ENCODE results near the gene MALL.
A peak's percentile ranks its signal among the peaks of the same experiment; 100 is the strongest.
"Not testable (repeated sequence)": the region's sequence is repeated elsewhere in the genome, so short reads cannot be mapped to it uniquely, and the experiment has no call there.

MALL gene

GRCh38 chr2:110121052-110121334, 5.4 kb upstream of the MALL start:
- no peak overlapping the region for H3K4me3 ChIP-seq (ENCODE audit: low read depth, low read length)

DNA sequence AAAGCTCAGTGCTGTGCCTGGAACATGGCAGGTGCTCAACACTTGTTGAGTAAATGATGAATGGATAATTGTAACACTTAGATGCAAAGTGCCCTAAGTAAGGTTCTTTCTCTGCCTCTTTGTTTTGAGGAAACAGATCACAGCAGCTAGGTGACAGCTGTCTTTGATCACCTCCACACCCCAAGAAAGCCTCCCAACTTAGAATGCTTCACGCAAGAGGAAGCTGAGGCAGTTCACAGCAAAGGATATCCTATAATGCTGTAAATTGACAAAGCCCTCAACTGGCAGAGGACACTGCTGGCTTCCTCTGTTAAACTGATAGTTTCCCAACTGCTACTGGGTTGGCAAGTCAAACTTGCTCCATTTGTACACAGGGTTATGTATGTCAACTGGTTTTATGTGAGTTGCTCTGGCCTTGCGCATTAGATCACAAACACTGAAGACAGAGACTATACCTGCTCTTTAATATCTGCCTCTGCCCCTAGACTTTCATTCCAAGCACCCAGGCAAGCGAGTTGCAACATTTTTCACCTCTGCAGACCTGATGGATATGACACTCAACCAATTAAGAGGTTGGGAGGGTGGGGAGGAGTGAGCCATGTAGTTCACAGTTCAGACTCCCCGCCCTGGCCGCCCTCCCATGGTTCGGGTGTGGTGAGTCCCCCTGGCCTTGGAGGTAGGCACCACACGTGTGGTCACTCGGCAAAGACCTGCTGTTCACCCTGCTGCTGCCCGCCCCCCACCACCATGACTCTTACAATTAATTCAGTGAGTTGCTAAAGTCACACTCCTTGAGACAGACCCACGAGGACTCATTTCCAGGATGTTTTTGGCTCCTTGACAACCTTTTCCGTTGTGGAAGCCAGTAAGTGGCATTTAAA, 4.8 kb upstream of the MALL start:
- H3K4me3 ChIP-seq (ENCODE audit: low read depth, low read length) = no peak overlapping the region

DNA sequence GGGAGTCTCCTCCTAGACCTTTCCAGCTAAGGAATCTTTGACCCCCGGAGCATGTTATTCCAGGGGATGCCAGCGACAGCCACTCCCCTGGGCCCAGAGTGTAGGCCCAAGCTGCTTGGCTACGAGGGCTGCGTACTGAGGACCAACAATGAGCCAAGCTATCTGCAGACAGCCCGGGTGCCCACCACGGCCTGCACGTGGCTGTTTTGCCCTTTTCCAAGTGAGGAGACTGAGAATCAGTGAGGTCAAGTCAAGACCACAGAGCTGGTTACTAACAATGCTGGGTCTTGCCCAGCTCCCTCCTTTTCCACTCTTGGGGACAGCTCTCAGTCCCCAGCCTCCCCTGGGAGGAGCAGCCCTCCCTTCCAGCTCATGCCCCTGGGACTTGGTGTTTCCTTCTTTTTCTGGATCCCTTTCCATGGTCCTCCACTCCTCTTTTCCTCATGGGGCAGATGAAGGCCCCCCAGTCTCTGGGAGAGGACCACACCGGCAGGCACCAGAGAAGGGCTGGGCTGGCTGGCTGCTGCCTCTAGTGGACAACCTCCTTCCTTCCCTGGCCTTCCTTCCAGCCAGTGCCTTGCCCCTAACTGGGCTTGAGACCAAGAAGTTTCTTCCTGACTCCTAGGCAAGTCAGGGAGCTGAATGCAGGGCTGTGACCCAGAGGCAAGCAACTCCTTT, 550 bp upstream of the MALL start:
- peak overlapping the region; percentile 37 for H3K4me3 ChIP-seq (ENCODE audit: low read depth, low read length)

GRCh38 chr2:110114831-110115255, 779 bp downstream of the MALL start:
- no peak overlapping the region for H3K4me3 ChIP-seq (ENCODE audit: low read depth, low read length)

GRCh38 chr2:110113961-110114591, 1.5 kb downstream of the MALL start:
- H3K4me3 ChIP-seq (ENCODE audit: low read depth, low read length) = no peak overlapping the region

GRCh38 chr2:110108291-110108690, 7.3 kb downstream of the MALL start:
- H3K4me3 ChIP-seq (ENCODE audit: low read depth, low read length) = not testable (repeated sequence)

DNA sequence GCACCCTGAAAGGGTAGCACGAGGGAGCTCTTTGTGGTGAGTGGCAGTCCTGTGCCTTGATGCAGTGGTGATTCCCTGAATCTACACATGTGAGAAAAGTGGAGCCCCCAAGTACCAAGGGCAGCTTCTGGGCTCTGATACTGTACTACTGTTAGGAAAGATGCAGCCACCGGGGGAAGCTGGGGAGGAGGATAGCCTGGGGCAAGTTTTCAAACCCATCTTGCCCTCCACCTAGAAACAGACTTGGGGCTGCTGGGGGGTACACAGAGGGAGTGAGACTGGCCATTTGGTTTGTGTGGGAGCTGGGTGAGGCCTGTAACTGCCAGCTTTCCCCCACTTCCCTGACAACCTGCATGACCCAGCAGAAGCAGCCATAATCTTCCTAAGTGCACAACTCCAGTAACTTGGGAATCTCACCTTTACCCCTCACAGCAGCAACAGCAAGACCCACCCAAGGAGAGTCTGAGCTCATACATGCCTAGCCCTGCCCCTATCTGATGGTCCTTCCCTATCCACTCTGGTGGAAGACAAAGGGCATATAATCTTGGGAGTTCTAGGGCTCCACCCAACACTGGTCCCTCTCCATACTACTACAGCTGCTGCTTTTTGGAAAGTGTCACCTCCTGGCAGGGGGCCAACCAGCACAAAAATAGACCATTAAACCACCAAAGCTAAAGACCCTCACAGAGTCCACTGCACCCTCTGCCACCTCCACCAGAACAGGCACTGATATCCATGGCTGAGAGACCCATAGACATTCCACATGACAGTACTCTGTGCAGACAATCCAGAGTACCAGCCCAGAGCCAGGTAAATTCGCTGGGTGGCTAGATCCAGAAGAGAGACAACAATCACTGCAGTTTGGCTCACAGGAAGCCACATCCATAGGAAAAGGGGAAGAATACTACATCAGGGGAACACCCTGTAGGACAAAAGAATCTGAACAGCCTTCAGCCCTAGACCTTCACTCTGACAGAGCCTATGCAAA, 8.2 kb downstream of the MALL start:
- H3K4me3 ChIP-seq (ENCODE audit: low read depth, low read length) = no peak overlapping the region

DNA sequence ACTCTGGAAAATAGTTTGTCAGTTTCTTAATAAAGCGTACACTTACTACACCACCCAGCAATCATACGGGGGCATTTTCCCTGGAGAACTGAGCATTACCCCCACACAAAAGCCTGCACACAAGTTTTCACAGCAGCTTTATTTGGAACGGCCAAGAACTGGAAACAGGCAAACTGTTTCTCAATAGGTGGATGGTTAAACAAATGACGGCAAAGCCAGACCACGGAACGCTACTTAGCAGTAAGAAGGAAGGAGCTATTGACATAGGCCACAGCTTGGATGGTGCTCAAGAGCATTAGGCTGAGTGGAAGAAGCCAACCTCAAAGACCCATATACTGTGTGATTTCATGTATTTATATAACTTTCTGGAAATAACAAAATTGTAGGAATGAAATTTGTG, 9.0 kb downstream of the MALL start:
- no peak overlapping the region for H3K4me3 ChIP-seq (ENCODE audit: low read depth, low read length)

DNA sequence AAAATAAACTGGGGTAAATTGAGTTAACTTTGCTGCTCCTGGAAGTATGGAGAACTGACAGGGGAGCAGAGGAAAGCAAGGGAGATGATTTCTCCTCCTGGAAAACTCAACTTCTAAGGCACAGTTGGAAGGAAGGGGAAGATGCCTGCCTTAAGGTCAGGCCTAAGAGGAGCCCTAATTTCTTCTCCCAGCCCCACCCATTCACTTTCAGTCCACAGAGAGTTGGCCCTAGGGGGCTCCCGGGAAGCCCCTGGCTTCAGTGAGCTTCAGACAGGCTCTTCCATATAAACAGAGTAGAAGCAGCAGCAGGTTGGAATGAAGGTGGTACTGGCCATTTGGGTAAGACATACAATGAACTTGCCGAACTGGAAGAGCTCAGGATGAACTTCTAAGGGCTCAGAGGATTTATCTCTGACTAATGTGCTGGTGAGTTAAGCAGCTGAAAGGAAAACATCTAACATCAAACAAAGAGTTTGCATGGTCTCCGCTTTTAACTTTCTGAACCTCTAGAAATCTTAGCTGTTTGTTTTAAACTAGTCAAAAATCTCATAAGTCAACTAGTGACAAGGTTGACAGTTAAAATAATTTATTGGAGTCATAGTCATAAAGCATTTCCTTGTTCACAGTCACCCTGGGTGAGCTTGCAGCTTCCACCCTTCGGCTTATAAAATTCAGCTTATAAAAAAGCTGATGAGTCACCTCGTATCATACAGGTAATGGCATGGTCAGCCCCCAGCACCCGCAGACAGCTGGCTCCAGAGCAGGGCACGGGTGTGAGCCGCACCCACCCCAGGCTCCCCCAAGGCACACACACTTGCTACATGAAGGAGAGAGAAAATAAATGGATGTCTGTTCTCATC, 9.8 kb downstream of the MALL start:
- no peak overlapping the region for H3K4me3 ChIP-seq (ENCODE audit: low read depth, low read length)

- H3K4me3 ChIP-seq (ENCODE audit: low read depth, low read length) = no peak overlapping the region
Measured at GRCh38 chr2:110105183-110105582, 10.4 kb downstream of the MALL start.

DNA sequence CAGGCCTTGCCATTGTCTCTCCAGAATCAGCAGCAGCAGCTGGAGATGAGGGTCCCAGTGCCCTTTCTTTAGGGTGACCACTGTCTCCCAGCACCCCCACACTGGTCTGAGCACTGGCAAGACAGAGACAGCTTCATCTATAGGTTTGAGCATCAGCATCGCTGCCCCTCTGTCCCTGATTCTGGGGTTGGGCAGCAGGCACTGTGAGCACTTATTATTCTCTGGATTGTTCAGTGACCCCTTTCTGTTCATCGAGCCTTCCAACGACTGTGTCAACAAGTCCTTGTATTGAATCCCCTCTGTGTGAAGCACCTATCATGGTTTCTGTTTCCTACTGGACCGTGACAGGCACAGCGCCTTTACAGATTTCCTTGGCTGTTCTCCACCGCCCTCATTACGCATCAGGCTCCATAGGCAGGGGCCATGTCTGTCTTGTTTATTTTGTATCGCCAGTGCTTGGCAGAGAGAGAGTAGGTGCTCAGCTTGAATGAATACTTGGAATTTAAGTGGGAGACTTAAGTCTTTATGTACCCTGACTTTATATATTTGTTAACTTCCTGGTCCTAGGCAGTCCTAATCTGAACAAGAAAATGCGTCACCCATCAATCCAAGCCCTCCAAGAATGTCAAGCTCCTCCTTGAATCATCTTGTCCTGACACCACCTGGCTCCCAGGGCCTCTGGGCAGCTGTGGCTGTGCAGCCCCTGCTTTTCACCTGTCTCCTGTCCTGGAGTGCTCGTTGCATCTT, 11.4 kb downstream of the MALL start:
- H3K4me3 ChIP-seq (ENCODE audit: low read depth, low read length) = no peak overlapping the region

- H3K4me3 ChIP-seq (ENCODE audit: low read depth, low read length) = no peak overlapping the region
Measured at GRCh38 chr2:110103061-110103961, 12.3 kb downstream of the MALL start.

DNA sequence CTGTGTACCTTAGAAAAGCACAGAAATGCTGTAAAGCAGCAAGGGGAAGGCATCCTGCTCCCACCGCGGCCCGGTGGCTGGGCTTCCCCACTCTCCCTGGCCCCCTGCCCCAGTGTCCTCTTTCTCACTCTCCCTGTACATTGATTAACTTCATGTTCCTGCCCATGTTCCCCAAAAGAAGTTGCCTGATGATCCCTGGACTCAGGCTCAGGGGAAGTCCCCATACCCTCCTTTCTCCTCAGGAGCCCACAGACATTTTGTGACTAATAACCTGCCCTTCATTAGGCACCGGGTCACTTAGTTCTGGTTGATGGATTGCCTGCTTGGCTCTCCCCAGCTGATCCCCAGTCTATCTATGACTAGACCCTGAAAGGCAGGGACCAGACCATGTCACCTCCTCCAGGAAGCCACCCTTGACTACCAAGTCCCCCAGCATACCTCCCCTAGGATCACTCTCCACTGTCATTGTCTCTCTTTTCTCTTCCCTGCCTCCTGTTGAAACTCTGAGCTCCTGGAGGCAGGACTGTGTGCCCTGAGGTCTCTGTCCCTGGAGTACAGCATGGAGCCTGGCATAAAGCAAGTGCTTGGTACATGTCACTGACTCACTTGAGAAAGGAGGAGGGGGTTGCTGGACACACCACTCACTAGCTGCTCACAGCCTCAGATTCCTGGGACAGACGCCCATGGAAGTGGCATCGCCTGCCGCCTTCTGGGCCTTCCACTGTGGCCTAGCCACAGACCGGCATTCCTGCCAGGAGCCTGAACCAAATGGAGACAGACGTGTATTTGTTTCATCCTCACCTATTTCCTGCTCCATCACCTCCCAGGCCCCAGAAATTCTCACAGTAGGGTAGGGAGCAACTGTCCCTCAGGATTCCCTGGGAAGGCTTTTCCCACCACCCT, 13.5 kb downstream of the MALL start:
- H3K4me3 ChIP-seq (ENCODE audit: low read depth, low read length) = no peak overlapping the region

DNA sequence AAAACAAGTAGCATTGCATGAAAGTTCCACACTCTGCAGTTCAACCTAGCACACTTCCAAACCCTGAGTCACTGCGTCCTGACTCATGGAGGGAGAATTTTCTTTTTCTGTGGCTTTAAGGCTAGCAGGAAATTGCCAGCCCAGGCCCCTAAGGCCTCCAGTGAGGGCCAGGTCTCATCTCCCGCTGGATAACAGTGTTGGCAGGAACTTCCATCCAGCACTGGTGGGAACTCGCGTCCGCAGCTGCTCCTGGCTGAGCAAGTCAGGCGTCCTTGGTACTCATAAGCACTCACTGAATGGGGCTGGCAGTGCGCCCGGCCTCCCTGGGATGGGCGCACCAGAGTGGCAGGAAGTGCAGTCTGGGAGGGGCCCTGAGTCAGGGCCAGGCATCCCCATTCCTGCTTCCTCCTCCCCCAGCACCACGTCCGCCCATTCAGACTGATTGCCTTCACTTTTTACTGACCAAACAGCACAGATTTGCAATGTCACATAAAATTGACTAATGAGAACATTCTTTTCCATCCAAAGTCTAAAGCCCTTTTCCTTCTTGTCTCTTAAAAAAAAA, 14.3 kb downstream of the MALL start:
- no peak overlapping the region for H3K4me3 ChIP-seq (ENCODE audit: low read depth, low read length)

- not testable (repeated sequence) for H3K4me3 ChIP-seq (ENCODE audit: low read depth, low read length)
Measured at GRCh38 chr2:110100880-110101279, 14.7 kb downstream of the MALL start.

- H3K4me3 ChIP-seq (ENCODE audit: low read depth, low read length) = no peak overlapping the region
Measured at GRCh38 chr2:110100480-110100879, 15.1 kb downstream of the MALL start.

Data from iPS-11a (cell line).